HG03520 (cell line): ENCODE measurements around the gene GALE.
"Not testable (repeated sequence)": the region's sequence is repeated elsewhere in the genome, so short reads cannot be mapped to it uniquely, and the experiment has no call there.

Experiments used
- ATAC-seq: cut with Tn5 transposase; IDR thresholded peaks from one replicate; pipeline ENCODE4 v1.9.1; 2021; ENCODE audit warnings: mild to moderate bottlenecking, moderate library complexity; ENCODE audit not compliant: unreplicated experiment

The GALE gene

GRCh38 chr1:23810818-23811540 is 10.4 kb upstream of the GALE start:
- ATAC-seq, result no peak

GRCh38 chr1:23809751-23810171 is 9.2 kb upstream of the GALE start:
- ATAC-seq, result peak; percentile 58

GRCh38 chr1:23807453-23807852 is 6.9 kb upstream of the GALE start:
- no peak for ATAC-seq

GRCh38 chr1:23806280-23806679 is 5.7 kb upstream of the GALE start:
- no peak for ATAC-seq

- ATAC-seq, result no peak
Measured at GRCh38 chr1:23805025-23805424, 4.5 kb upstream of the GALE start.

- no peak for ATAC-seq
Measured at GRCh38 chr1:23804183-23804835, 3.8 kb upstream of the GALE start.

- no peak for ATAC-seq
Measured at GRCh38 chr1:23803674-23804073, 3.1 kb upstream of the GALE start.

GRCh38 chr1:23802809-23803342 is 2.3 kb upstream of the GALE start:
- not testable (repeated sequence) for ATAC-seq

- no peak for ATAC-seq
Measured at GRCh38 chr1:23801876-23802275, 1.3 kb upstream of the GALE start.

GRCh38 chr1:23801338-23801748 is 789 bp upstream of the GALE start:
- ATAC-seq, result no peak

- no peak for ATAC-seq
Measured at GRCh38 chr1:23799570-23800399, 769 bp downstream of the GALE start.

GRCh38 chr1:23799255-23799569 is 1.3 kb downstream of the GALE start:
- ATAC-seq, result no peak

- no peak for ATAC-seq
Measured at GRCh38 chr1:23798662-23799142, 1.9 kb downstream of the GALE start.

- no peak for ATAC-seq
Measured at GRCh38 chr1:23797478-23798448, 2.8 kb downstream of the GALE start.

GRCh38 chr1:23796466-23797271 is 3.9 kb downstream of the GALE start:
- ATAC-seq, result no peak

- ATAC-seq, result no peak
Measured at GRCh38 chr1:23795676-23796465, 4.7 kb downstream of the GALE start.

- ATAC-seq, result not testable (repeated sequence)
Measured at GRCh38 chr1:23794732-23795182, 5.8 kb downstream of the GALE start.
